ENCODE results near the gene AGAP5.
A peak's percentile ranks its signal among the peaks of the same experiment; 100 is the strongest.

AGAP5 gene

GRCh38 chr10:73655257-73655989, 42.5 kb downstream of the AGAP5 start:
- Mint-ChIP-seq H3K4me1 (ENCODE audit: low read depth) (peaks cover 17% of the 10 kb centered on the region), H3K27me3 (peaks cover 6% of the 10 kb centered on the region), H3K27ac (peak overlapping the region; percentile 45), H3K9me3 (no peaks in the 10 kb centered on the region), H3K36me3 (ENCODE audit: low read depth) (no peaks in the 10 kb centered on the region), H3K4me3 (no peak overlapping the region)
- intact Hi-C loops (cut with micrococcal nuclease) = no loop called here

GRCh38 chr10:73653701-73654100, 44.2 kb downstream of the AGAP5 start:
- intact Hi-C loops (cut with micrococcal nuclease) = no loop called here
- Mint-ChIP-seq H3K4me3 (no peak overlapping the region), H3K4me1 (ENCODE audit: low read depth) (peaks cover 31% of the 10 kb centered on the region), H3K27ac (no peak overlapping the region), H3K9me3 (no peaks in the 10 kb centered on the region), H3K27me3 (peaks cover 7% of the 10 kb centered on the region), H3K36me3 (ENCODE audit: low read depth) (no peaks in the 10 kb centered on the region)

DNA sequence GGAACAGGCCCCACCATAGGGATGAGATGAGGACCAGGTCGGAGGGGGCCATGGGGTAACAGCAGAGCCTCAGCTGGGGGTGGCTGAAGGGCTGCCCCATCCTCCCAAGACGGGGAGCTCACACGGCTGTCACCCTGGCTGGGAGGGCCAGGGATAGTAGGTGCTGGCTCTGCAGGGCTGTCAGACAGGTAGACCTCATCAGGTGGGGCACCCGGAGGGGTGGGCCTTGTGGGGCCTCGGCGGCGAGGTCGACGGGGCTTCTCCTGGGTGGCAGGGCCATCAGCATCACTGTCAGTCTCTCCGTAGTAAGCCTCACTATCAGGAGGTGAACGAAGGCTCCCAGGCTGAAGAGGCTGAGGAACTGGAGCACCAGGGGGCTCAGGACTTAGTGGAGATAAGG, 44.7 kb downstream of the AGAP5 start:
- H3K27ac Mint-ChIP-seq = no peak overlapping the region
- H3K4me1 Mint-ChIP-seq (ENCODE audit: low read depth) = peaks cover 31% of the 10 kb centered on the region
- no peaks in the 10 kb centered on the region for H3K36me3 Mint-ChIP-seq (ENCODE audit: low read depth)
- peaks cover 11% of the 10 kb centered on the region for H3K27me3 Mint-ChIP-seq
- intact Hi-C loops (cut with micrococcal nuclease) = no loop called here
- H3K9me3 Mint-ChIP-seq = no peaks in the 10 kb centered on the region
- no peak overlapping the region for H3K4me3 Mint-ChIP-seq

DNA sequence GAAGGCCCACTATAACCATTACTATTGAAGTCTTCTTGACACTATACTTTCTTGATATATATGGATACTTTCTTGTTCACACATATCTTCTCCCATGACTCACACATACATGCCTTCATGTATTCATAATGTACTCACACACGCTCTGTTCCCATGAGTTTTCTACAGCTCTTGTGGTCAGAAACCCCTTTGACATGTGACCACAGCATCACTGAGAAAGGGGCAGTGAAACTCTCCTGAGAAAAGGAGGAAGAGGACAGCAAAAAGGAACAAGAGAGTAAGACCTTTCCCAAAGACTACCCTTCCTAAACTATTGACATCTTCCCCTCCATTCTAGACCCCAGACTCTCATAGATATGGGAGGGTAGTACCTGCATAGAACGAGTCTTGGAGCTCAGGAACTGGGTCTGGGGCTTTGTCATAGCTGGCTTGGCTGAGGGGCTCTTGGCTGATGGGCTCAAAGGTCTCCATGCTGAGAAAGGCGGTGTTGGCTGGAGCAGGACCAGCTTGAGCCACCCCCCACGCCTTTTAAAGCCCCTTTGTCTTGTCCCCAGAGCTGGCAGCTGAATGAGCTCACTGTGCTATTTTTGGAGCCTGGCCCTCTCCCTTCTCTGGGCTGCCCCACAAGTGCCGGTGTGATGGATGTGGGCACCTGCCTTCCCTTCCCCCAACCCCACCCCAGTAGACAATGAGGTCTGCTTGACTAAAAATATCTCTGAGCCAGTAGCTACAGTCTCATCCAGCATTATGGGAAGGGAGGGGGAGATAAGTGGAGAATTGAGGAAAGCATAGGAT, 47.2 kb downstream of the AGAP5 start:
- no peaks in the 10 kb centered on the region for H3K36me3 Mint-ChIP-seq (ENCODE audit: low read depth)
- H3K27me3 Mint-ChIP-seq = peaks cover 22% of the 10 kb centered on the region
- intact Hi-C loops (cut with micrococcal nuclease) = no loop called here
- peaks cover 45% of the 10 kb centered on the region for H3K4me1 Mint-ChIP-seq (ENCODE audit: low read depth)
- H3K27ac Mint-ChIP-seq = no peak overlapping the region
- H3K9me3 Mint-ChIP-seq = no peaks in the 10 kb centered on the region
- H3K4me3 Mint-ChIP-seq = no peak overlapping the region

GRCh38 chr10:73649876-73650536, 47.9 kb downstream of the AGAP5 start:
- intact Hi-C loops (cut with micrococcal nuclease) = no loop called here
- Mint-ChIP-seq H3K27ac (no peak overlapping the region), H3K27me3 (peaks cover 20% of the 10 kb centered on the region), H3K4me3 (no peak overlapping the region), H3K36me3 (ENCODE audit: low read depth) (no peaks in the 10 kb centered on the region), H3K9me3 (no peaks in the 10 kb centered on the region), H3K4me1 (ENCODE audit: low read depth) (peaks cover 43% of the 10 kb centered on the region)

DNA sequence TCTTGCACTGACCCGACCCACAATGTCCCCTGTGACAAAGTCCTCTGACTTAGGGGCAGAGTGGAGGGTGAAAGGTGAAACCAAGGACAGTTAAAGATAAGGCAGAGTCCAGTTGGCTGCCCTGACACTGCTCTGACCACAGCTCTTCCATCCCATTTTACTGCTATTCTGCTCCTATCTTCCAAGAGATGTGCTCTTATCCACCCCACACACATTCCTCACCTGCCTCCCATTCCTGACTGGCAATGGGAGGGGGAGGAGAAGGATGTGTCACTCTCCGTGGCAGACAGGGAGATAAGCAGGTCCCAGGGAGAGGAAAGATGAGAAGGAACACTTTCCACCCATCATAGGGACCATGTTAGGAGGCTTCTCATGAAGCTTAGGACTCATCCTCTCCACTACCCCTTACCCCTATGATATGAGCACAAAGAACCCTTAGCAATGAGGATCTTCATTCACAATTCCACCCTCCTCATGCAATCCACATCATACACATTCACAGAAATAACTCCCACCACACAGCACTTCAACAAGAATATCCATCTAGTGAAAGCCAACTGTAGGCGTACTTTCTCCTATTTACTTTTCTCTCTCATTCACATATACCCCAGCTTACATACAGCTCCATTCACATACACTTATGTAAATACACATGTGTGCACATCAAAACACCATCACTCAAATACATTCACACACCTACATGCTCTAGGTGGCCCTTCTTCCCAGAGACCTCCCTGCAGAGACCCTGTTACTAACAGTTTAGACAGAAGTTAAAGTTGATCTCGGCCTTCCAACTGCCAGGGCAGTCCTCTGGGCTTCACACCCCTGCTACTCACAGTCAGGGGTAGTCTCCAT, 48.7 kb downstream of the AGAP5 start:
- Mint-ChIP-seq H3K27ac (no peak overlapping the region), H3K4me3 (no peak overlapping the region)
- intact Hi-C loops (cut with micrococcal nuclease) = no loop called here

DNA sequence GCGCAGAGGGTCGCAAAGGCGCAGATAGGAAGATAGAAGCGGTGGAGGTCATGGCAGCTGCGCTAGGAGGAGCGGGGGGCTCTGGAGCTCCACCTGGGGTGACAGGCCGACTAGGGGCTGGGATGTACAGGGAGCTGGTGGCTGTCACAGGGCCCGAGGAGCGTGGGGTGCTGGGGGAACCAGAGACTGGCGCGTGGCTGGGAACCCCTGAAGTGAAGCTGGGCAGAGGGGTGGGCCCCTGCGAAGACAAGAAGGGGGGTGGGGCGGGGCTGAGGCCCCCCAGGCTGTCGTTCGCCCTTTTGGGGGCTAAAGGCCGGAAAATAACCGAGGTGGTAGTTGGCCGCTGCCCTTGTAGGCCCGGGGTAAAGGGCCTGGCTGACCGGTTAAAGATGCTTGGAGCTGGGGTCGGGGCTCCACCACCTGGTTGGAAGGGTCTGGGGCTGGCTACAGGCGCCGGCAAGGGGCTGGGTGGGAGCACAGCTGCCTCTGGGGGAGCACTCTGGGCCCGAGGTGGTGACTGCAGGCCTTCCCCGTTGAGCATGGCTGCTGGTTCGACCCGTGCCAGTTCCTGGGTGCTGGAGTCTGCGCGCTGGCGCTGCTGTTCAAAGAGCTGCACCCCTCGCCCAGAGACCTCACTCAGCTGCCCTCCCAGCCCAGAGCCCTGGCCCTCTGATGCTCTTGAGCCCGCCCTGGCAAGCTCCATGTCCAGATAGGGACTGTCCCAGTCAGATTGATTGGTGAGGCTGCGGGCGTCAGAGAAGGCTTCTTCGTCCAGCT, 49.8 kb downstream of the AGAP5 start:
- Mint-ChIP-seq H3K4me1 (ENCODE audit: low read depth) (peaks cover 53% of the 10 kb centered on the region), H3K27me3 (peaks cover 17% of the 10 kb centered on the region), H3K4me3 (peak overlapping the region; percentile 87), H3K9me3 (no peaks in the 10 kb centered on the region), H3K27ac (peak overlapping the region; percentile 86), H3K36me3 (ENCODE audit: low read depth) (no peaks in the 10 kb centered on the region)
- intact Hi-C loops (cut with micrococcal nuclease) = no loop called here

More for the DNA sequence above, 48.7 kb downstream of the AGAP5 start:
- peaks cover 20% of the 10 kb centered on the region for H3K27me3 Mint-ChIP-seq
- no peaks in the 10 kb centered on the region for H3K9me3 Mint-ChIP-seq
- peaks cover 51% of the 10 kb centered on the region for H3K4me1 Mint-ChIP-seq (ENCODE audit: low read depth)
- H3K36me3 Mint-ChIP-seq (ENCODE audit: low read depth) = no peaks in the 10 kb centered on the region

DNA sequence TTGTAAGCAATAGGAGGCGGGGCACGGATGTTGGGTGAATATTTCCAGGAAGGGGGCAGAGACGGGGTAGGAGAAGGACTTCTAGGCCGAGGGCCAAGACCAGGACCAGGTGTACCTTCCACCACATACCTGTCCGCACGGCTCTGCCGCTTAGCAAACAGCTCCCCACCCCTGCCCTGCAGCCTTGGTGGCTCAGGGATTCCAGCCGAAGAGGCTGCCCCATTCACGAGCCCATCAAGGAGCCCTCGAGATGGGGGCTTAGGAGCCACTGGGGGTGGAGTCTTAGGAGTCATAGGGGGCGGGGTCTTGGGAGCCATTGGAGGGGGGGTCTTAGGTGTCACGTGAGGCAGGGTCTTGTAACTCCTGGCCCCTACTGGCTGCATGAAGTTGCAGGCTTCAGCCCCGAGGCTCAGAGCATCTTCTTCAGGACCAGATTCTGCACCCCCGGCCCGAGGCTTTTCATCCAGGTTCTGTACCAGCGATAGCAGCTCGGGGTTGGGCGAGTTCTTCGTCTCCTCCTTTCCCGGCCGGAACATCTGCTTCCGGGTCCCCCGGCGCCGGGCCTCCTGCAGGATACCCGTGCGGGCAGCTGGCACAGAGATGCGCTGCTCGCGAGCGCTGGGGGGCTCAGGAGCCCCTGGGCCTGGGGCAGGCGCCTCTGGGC, 50.6 kb downstream of the AGAP5 start:
- intact Hi-C loops (cut with micrococcal nuclease) = no loop called here
- H3K9me3 Mint-ChIP-seq = no peaks in the 10 kb centered on the region
- peaks cover 53% of the 10 kb centered on the region for H3K4me1 Mint-ChIP-seq (ENCODE audit: low read depth)
- peak overlapping the region; percentile 86 for H3K27ac Mint-ChIP-seq
- no peaks in the 10 kb centered on the region for H3K36me3 Mint-ChIP-seq (ENCODE audit: low read depth)
- peak overlapping the region; percentile 87 for H3K4me3 Mint-ChIP-seq
- H3K27me3 Mint-ChIP-seq = peaks cover 17% of the 10 kb centered on the region

GRCh38 chr10:73646598-73647041, 51.3 kb downstream of the AGAP5 start:
- Mint-ChIP-seq H3K36me3 (ENCODE audit: low read depth) (no peaks in the 10 kb centered on the region), H3K4me1 (ENCODE audit: low read depth) (peaks cover 57% of the 10 kb centered on the region), H3K9me3 (no peaks in the 10 kb centered on the region), H3K27me3 (peaks cover 18% of the 10 kb centered on the region), H3K27ac (peak overlapping the region; percentile 86), H3K4me3 (no peak overlapping the region)
- intact Hi-C loops (cut with micrococcal nuclease) = no loop called here

DNA sequence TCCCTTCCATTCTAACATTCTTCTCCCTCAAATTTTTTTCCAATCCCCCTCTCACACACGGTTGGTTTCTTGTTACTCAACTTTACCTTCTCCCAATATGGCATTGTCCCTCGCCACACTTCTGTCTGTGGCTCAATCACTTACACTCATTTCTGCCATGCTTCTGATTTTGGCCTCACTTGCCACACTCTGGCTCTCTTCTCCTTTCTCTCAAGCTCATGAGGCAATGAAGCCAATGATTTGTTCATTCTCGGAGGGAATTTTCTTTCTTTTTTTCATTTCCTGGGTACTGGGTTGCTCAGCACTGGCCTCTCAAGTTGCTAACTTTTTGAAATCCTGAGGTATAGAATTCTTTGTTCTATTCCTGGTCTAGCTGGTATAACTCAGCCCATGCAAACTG, 52.7 kb downstream of the AGAP5 start:
- Mint-ChIP-seq H3K36me3 (ENCODE audit: low read depth) (no peaks in the 10 kb centered on the region), H3K4me3 (no peak overlapping the region), H3K27me3 (peaks cover 23% of the 10 kb centered on the region), H3K27ac (no peak overlapping the region), H3K9me3 (no peaks in the 10 kb centered on the region), H3K4me1 (ENCODE audit: low read depth) (peaks cover 55% of the 10 kb centered on the region)
- intact Hi-C loops (cut with micrococcal nuclease) = no loop called here

DNA sequence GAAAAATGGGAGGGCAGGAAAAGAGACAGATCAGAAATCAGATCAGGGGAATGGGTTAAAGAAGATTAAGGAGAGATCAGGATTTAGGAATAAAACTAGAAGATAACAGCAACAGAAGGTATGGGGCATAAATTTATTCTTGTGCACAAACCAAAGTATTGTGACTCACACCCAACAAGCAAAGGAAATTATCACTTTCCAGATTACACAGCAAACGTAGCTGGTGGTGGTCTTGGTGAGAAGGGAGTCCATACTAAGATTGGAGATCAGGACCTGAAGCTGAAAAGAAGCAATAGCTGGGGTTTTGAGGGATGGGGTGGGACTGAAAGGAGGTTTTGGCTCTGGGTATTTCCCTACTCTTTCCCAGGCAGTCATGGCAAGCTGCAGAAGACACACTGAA, 53.1 kb downstream of the AGAP5 start:
- Mint-ChIP-seq H3K27me3 (peaks cover 23% of the 10 kb centered on the region), H3K4me1 (ENCODE audit: low read depth) (peaks cover 50% of the 10 kb centered on the region), H3K9me3 (no peaks in the 10 kb centered on the region), H3K4me3 (no peak overlapping the region), H3K27ac (no peak overlapping the region), H3K36me3 (ENCODE audit: low read depth) (no peaks in the 10 kb centered on the region)
- intact Hi-C loops (cut with micrococcal nuclease) = loop anchor here (1.0 kb wide), 1 partner anchor 115 kb away; no protein-coding TSS in a partner anchor

DNA sequence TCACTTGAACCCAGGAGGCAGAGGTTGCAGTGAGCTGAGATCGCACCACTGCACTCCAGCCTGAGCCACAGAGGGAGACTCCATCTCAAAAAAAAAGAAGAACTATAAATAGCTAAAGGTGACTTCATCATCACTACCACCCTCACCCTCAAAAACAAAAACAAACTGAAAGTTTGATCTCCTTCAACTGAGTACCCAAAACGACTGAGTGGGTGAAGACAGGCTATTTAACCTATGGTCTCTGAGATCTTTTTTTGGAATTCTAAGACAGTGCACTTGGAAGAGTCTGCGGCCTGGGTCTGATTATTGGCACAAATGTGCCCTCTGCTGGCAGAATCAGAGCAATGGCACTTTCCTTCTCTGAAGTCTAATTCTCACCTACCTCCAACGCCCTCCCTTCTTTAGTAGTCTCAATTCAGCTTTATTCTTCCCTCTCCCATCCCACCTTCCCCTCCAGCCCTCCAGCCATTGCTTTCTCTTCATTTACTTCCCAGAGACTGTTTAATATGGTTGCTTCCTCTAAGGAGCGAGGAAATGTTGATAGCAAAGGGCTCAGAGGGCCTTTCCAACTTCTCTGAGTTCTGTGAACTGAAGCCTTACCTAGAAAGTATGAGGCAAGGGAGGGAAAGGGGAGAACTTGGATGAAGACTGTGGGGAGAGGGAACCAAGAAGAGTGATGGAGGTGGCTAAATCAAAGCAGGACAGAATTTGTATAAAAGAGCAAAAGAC, 53.7 kb downstream of the AGAP5 start:
- H3K4me1 Mint-ChIP-seq (ENCODE audit: low read depth) = peaks cover 44% of the 10 kb centered on the region
- no peaks in the 10 kb centered on the region for H3K36me3 Mint-ChIP-seq (ENCODE audit: low read depth)
- intact Hi-C loops (cut with micrococcal nuclease) = loop anchor here (1.0 kb wide), 1 partner anchor 115 kb away; no protein-coding TSS in a partner anchor
- H3K27me3 Mint-ChIP-seq = peaks cover 23% of the 10 kb centered on the region
- no peak overlapping the region for H3K27ac Mint-ChIP-seq
- H3K9me3 Mint-ChIP-seq = no peaks in the 10 kb centered on the region
- H3K4me3 Mint-ChIP-seq = no peak overlapping the region

Measured in dendritic cell treated with granulocyte-macrophage colony-stimulating factor and Interleukin-4, amounts not matched to agents 40 ng/mL and 50 ng/mL, for 4 days (primary cell).